Ovary (tissue), 9 donors: ENCODE measurements around the gene MAPKAP1. TPM values are rescaled to one million over a fixed set of nuclear protein-coding genes. Genes with fewer than 3 reads are reported as not detected.
"Not testable (repeated sequence)": the region's sequence is repeated elsewhere in the genome, so short reads cannot be mapped to it uniquely, and the experiment has no call there.

Experiments
- DNase-seq, 5 donors: peaks; one replicate each; pipeline ENCODE4 v3.0.0-alpha.2; 2019 to 2020
- H3K27ac ChIP-seq, 2 donors: fragments of 200-600 bp; one replicate each; pipeline versions ENCODE4 v1.5.1 to v1.8.0; 2019 to 2022
- H3K27me3 ChIP-seq: fragments of 200-600 bp; one replicate; pipeline ENCODE4 v1.8.0; 2022
- H3K36me3 ChIP-seq: fragments of 200-600 bp; sonication (generic); one replicate; pipeline ENCODE4 v1.5.1; 2019
- H3K4me1 ChIP-seq: one replicate; pipeline ENCODE4 v1.8.1; 2013; ENCODE audit warnings: mild to moderate bottlenecking, moderate library complexity; ENCODE audit not compliant: insufficient read depth
- H3K4me3 ChIP-seq: fragments of 200-600 bp; sonication (generic); one replicate; pipeline ENCODE4 v1.5.1; 2017
- H3K9me3 ChIP-seq, 2 donors: fragments of 200-600 bp in 1 of 2; sonication (generic) in 1 of 2; one replicate each; pipeline versions ENCODE4 v1.5.1 to v1.8.1; 2013 to 2019; ENCODE audit warnings: mild to moderate bottlenecking in 1 of 2, moderate library complexity in 1 of 2
- EP300 ChIP-seq: sonication (generic); formaldehyde crosslinking; IDR thresholded peaks from one replicate; pipeline ENCODE4 v1.6.1; 2017; ENCODE audit warnings: antibody characterized with exemption
- POLR2A ChIP-seq: fragments of 450-650 bp; IDR thresholded peaks from one replicate; pipeline ENCODE4 v1.6.1; 2017; ENCODE audit warnings: antibody characterized with exemption, mild to moderate bottlenecking, moderate library complexity
- WGBS, 3 donors: extraction: QIAGEN DNeasy Blood & Tissue Kit in 1 of 3; methylation state at CpG; one replicate each; pipeline versions ENCODE4 v1.1.5 to v1.1.7; 2013 to 2017; 5-methylcytosine and 5-hydroxymethylcytosine counted together
- intact Hi-C, 4 donors: fragments of 100-400 bp; cut with DNase I; formaldehyde crosslinking; loops; one replicate each; pipeline versions ENCODE4 v1.11.0 to v1.15.1; 2022 to 2023
- polyA plus RNA-seq, 2 donors: library from polyadenylated mRNA; stranded (reverse); fragments of 200-250 nt in 1 of 2; fragments of 350-450 nt in 1 of 2; fragmentation: Illumina TruSeq in 1 of 2; extraction: RNeasy Lipid Tissue Mini Kit (QIAGEN cat#74804) in 1 of 2; gene quantifications; one replicate each; pipeline ENCODE4 v1.2.3, GENCODE V29; 2013 to 2014
- total RNA-seq, 7 donors: library from RNA; depleted of rRNA in 2 of 7; stranded (reverse); fragments of >200 nt in 2 of 7; fragmentation: NEBNext Ultra II Directional in 3 of 7; extraction: Animal tissue kit (Norgen Biotek cat#: 25700) in 3 of 7; gene quantifications; one replicate each; pipeline versions ENCODE4 v1.1.0 to v1.2.4, GENCODE V29; 2016 to 2023
- TF ChIP-seq, protein P1 (sequence below), 3 donors: fragments of 450-650 bp in 2 of 3; fragments of 200-600 bp in 1 of 3; IDR thresholded peaks; one replicate each; pipeline versions ENCODE4 v1.5.1 to v1.8.0; 2016 to 2022; ENCODE audit warnings: antibody characterized with exemption in 3 of 3, mild to moderate bottlenecking in 1 of 3
- donor health status: DM: no; HTN: no; CAD: no; lungs with moderate emphysema.
- donor health status: DM: no; HTN: no; CAD: no.
- donor health status: Bipolar disorder and iron deficiency.
- donor health status: DM: yes; HTN: yes; CAD: no.
- donor health status: DM: no; HTN: no; CAD: no.
- donor health status: DM: yes; HTN: yes; CAD: no.

The MAPKAP1 gene
- total and polyA plus RNA-seq, 9 donors: 43.3 to 86.5 (median 50.2) TPM

DNA sequence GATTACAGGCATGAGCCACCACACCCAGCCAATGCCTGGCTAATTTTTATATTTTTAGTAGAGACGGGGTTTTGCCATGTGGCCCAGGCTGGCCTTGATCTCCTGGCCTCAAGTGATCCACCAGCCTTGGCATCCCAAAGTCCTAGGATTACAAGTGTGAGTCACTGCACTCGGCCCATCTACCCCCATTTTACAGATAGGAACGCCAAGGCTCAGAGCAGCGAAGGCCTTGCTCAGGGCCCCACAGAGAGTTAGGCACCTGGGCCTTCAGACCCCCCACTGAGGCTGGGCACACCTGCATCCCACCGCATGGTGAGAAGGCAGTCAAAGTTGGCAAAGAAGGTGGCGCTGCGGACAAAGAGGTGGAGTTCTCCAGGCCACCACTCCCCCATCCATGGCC is 302.3 kb downstream of the MAPKAP1 start:
- intact Hi-C loops: loop anchor here (5.0 to 10.0 kb wide), 7 partner anchors 153 to 1090 kb away; no protein-coding TSS in a partner anchor
- Histone ChIP-seq H3K4me3 (no peak overlapping the region), H3K36me3 (no peaks in the 10 kb centered on the region), H3K27me3 (no peaks in the 10 kb centered on the region), H3K27ac (no peak overlapping the region), H3K4me1 (peaks cover 6% of the 10 kb centered on the region), H3K9me3 (no peaks in the 10 kb centered on the region)
- TF ChIP-seq POLR2A: no peak
- TF ChIP-seq, protein P1, sequence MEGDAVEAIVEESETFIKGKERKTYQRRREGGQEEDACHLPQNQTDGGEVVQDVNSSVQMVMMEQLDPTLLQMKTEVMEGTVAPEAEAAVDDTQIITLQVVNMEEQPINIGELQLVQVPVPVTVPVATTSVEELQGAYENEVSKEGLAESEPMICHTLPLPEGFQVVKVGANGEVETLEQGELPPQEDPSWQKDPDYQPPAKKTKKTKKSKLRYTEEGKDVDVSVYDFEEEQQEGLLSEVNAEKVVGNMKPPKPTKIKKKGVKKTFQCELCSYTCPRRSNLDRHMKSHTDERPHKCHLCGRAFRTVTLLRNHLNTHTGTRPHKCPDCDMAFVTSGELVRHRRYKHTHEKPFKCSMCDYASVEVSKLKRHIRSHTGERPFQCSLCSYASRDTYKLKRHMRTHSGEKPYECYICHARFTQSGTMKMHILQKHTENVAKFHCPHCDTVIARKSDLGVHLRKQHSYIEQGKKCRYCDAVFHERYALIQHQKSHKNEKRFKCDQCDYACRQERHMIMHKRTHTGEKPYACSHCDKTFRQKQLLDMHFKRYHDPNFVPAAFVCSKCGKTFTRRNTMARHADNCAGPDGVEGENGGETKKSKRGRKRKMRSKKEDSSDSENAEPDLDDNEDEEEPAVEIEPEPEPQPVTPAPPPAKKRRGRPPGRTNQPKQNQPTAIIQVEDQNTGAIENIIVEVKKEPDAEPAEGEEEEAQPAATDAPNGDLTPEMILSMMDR (IDR thresholded peaks at IDR 0.05): no peak
- no peak for TF ChIP-seq EP300
- WGBS, 3 donors: 86 to 91% (median 91%) methylated on average over 7 of the region's 7 CpGs
- DNase-seq: no peak

DNA sequence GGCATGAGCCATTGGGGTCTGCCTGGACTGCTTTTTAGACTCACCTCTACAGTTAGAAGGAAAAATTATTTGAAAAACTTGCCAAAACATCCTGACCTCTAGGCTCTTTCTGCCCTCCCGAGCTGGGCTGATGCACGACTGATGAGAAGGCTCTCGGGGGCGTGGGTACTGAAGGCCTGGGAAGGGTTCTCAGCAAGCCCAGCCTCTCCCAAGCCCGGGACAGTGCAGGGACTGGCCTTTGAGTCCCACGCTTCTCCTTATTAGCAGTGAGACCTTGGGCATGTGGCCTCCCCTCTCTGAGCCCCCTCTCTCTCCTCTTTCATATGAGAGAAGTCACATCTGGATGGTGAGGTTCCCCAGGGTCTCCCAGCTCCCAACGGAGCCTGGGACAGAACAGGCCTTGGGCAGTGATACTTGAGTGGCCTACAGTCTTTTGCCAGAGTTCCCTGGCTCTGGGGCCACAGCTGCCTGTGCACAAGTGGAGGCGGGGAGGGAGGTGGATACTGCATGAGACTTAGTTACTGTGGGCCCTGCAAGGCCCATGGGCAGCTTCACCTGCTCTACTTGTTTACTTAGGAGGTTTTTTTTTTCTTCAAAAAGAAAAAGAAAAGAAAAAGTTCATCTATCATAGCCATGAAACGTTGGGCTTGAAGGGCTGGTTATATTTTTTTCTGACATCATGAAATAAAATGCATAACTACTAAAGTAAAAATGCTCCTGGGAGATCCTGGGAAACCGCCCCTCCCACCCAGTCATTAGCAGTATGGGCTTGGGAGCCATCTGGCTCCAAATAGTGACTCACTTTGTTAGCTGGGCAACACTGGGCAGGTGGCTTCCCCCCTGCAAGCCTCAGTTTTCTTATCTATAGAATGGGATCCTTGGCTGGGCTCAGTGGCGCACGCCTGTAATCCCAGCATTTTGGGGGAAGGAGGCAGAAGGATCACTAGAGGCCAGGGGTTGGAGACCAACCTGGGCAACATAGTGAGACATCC is 306.0 kb downstream of the MAPKAP1 start:
- intact Hi-C loops: loop anchor here in 3 of 4 donors (10.0 kb wide), 3 partner anchors 234 to 1094 kb away; no protein-coding TSS in a partner anchor
- TF ChIP-seq, protein P1 (IDR thresholded peaks at IDR 0.05): no peak
- no peak for TF ChIP-seq POLR2A
- no peak for TF ChIP-seq EP300
- H3K27me3 ChIP-seq: no peaks in the 10 kb centered on the region
- WGBS, 3 donors: 73 to 78% (median 77%) methylated on average over 12 of the region's 12 CpGs
- H3K9me3 ChIP-seq: no peaks in the 10 kb centered on the region
- no peaks in the 10 kb centered on the region for H3K4me1 ChIP-seq
- H3K27ac ChIP-seq: no peak overlapping the region
- DNase-seq: no peak
- H3K36me3 ChIP-seq: no peaks in the 10 kb centered on the region
- H3K4me3 ChIP-seq: no peak overlapping the region

DNA sequence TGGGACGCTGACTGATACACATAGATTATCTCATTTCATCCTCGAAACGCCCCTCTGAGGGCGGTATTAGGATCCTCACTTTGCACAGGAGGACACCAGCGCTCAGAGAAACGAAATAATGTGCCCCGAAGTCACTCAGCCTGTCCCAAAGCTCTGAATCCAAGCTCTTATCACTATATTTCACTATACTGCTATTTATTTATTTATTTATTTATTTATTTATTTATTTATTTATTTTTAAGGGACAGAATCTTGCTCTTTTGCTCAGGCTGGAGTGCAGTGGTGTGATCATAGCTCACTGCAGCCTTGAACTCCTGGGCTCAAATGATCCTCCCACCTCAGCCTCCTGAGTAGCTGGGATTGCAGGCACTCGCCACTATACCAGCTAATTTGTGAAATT is 306.8 kb downstream of the MAPKAP1 start:
- H3K36me3 ChIP-seq, H3K4me3 ChIP-seq, H3K27me3 ChIP-seq, H3K9me3 ChIP-seq, H3K4me1 ChIP-seq, DNase-seq, H3K27ac ChIP-seq: not testable (repeated sequence)
- intact Hi-C loops: loop anchor here in 3 of 4 donors (10.0 kb wide), 3 partner anchors 235 to 1095 kb away; no protein-coding TSS in a partner anchor
- 94 to 95% (median 95%) methylated on average over 8 of the region's 8 CpGs for WGBS, 3 donors

DNA sequence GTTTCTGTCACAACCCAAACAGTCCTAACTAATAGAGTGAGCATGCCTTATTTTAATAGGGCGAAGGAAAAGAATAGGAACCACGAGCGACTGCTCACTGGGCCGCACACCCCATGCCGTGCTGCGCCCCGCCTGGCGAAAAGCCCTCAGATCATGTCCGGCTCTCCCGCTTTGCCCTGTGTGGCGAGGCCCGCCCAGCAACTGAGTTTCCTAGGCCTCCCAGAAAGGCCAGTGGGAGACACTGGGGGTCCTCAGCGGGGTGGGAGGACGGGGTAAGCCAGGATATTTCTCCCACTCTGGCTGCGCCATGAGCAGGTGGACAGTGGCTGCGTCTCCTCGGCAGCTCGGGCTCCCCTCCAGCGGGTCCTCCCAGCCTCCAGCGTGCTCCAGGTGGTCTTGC is 307.3 kb downstream of the MAPKAP1 start:
- no peaks in the 10 kb centered on the region for H3K36me3 ChIP-seq
- TF ChIP-seq EP300 (no peak), POLR2A (no peak)
- TF ChIP-seq, protein P1 (IDR thresholded peaks at IDR 0.05): no peak
- no peak for DNase-seq
- no peak overlapping the region for H3K27ac ChIP-seq
- WGBS, 3 donors: 93 to 95% (median 94%) methylated on average over 20 of the region's 20 CpGs
- no peaks in the 10 kb centered on the region for H3K27me3 ChIP-seq
- H3K9me3 ChIP-seq: no peaks in the 10 kb centered on the region
- no peak overlapping the region for H3K4me3 ChIP-seq
- intact Hi-C loops: loop anchor here in 3 of 4 donors (10.0 kb wide), 3 partner anchors 235 to 1095 kb away; no protein-coding TSS in a partner anchor
- H3K4me1 ChIP-seq: no peaks in the 10 kb centered on the region

DNA sequence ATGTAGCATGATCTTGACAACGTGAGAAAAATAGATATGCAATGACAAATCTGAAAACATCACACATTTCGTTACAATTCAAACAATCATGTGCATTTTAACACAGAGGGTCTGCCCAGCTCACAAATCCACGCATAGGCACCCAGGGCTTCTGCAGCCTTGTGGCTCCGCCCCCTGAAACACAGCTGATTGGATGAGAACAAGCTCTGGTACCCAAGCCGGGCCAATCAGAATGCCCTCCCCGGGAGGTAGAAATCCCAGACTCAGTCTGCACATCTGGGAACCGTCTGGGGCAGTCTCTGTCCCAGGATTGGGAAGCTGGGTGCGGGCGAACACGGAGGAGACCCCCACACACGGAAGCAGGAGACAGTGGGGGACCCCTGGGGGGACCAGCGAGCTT is 307.8 kb downstream of the MAPKAP1 start:
- Histone ChIP-seq H3K9me3 (no peaks in the 10 kb centered on the region), H3K27me3 (no peaks in the 10 kb centered on the region), H3K4me1 (no peaks in the 10 kb centered on the region), H3K36me3 (no peaks in the 10 kb centered on the region), H3K27ac (no peak overlapping the region), H3K4me3 (no peak overlapping the region)
- intact Hi-C loops: no loop called here
- TF ChIP-seq EP300 (no peak), POLR2A (no peak)
- TF ChIP-seq, protein P1 (IDR thresholded peaks at IDR 0.05): no peak
- no peak for DNase-seq
- WGBS, 3 donors: 88 to 95% (median 92%) methylated on average over 12 of the region's 12 CpGs
